DMS153 treated with DMSO at 0.1 percent for 48 hours (cell line): ENCODE results near the gene DDHD1.
"Not testable (repeated sequence)": the region's sequence is repeated elsewhere in the genome, so short reads cannot be mapped to it uniquely, and the experiment has no call there.

Experiments used
- DNase-seq: peaks from one replicate; lab custom pipeline; 2025; ENCODE audit not compliant: unreplicated experiment; lab: John Stamatoyannopoulos, UW

The DDHD1 gene

DNA sequence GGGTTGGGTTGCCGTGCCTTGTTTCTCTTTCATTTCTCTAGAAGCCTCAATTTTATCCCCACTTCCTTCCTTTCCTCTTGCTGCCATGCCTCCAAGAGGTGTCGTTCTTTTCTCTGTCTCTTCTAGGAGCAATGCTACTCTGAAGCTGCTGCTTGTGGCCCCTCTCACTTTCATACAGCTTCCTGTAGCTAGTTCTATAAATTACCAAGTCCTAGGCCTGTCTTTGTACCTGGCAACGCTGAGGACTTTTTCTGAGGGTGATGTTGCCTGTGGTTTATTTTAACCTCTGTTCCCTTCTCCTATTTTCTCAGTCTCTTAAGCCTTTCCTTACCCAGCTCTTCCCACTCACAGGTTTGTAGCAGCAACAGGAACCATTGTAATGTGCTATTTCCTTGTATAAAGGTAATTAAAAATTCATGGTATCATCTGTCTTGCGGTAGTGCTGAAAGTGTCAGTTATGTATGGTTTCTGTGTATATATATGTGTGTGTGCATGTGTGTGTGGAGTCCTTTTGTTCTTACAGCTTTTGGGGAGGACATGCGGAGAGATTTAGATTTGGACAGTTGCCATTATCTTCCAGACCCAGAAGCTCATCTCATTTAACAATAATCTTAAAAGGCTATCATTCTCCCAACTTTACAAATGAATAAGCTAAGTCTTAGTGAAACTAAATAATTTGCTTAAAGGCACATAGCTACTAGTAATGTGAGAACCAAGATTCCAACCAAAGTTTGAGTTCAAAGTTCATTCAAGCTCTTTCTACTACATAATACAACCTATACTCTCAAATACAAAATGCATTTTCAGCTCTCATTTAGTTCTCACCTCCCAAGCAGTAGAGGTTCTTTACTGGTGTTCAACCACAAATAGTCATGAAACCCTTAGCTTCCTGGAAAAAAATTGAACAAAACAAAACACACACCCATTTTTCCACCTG is 43.8 kb downstream of the DDHD1 start:
- no peak for DNase-seq

- no peak for DNase-seq
These were observed 44.6 kb downstream of the DDHD1 start for GRCh38 chr14:53108292-53109104.

- DNase-seq = no peak
These were observed 46.4 kb downstream of the DDHD1 start for GRCh38 chr14:53106768-53107167.

GRCh38 chr14:53103636-53104340 is 49.3 kb downstream of the DDHD1 start:
- DNase-seq = no peak

DNA sequence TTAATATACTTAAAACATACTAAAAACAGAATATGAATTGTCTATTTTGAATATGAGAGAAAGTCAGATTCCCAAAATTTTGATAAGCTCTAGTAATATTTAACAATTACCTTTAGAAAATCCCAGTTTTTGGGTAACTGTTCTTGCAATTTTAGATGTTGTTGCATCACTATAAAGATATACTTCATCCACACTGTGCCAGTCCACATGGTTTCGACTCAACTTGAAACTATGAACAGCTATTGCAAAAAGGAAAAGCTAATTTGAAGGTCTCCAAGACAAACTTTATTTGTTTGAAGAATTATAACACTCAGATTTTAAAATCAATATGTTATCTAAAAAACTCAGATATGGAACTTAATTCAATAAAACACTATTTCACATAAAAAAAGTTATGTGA is 59.9 kb downstream of the DDHD1 start:
- DNase-seq = no peak

GRCh38 chr14:53090853-53091252 is 62.3 kb downstream of the DDHD1 start:
- DNase-seq = no peak

DNA sequence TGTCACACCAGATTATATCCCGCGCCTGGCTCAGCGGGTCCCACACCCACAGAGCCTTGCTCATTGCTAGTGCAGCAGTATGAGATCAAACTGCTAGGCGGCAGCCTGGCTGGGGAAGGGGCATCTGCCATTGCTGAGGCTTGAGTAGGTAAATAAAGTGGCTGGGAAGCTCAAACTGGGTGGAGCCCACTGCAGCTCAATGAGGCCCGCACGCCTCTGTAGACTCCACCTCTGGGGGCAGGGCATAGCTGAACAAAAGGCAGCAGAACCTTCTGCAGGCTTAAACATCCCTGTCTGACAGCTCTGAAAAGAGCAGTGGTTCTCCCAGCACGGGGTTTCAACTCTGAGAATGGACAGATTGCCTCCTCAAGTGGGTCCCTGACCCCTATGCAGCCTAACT is 68.2 kb downstream of the DDHD1 start:
- not testable (repeated sequence) for DNase-seq

- no peak for DNase-seq
These were observed 88.6 kb downstream of the DDHD1 start for GRCh38 chr14:53064475-53064874.

DNA sequence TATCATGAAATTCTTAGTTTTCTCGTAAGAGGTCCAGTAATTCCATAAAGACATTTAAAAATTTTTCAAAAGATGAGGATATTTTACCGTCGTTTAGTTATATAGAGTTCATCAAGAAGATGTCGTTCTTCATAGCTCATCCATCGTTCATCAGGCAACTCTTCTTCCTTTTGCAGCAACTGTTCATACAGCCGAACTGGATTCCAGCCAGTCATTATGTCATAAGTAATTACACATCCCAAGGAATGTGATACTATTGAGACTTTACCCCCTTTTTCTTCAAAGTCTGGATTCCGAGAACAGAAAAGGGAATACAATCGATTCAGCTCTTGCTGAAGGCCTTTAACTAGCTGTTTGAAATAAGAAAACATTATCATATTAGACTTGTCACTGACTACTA is 90.3 kb downstream of the DDHD1 start:
- no peak for DNase-seq

GRCh38 chr14:53060046-53060445 is 93.1 kb downstream of the DDHD1 start:
- no peak for DNase-seq

DNA sequence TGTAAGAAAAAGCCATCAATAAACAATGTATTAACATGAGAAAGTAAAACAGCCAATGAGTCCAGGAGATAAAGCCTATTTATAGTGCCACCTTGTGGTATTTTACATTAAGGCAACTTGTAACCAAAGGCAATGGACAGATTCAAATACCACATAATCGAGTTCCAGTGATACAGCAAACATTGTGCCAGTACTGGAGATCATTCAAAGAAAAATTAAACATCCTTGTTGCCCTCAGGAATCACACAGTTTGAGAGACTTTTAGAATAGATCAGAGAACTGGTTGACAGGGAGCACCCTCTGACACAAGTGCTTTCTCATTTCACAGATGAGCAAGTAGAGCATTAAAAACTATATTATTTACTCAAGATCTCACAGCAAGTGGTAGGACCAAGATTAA is 98.1 kb downstream of the DDHD1 start:
- DNase-seq = peak; percentile 38

DNA sequence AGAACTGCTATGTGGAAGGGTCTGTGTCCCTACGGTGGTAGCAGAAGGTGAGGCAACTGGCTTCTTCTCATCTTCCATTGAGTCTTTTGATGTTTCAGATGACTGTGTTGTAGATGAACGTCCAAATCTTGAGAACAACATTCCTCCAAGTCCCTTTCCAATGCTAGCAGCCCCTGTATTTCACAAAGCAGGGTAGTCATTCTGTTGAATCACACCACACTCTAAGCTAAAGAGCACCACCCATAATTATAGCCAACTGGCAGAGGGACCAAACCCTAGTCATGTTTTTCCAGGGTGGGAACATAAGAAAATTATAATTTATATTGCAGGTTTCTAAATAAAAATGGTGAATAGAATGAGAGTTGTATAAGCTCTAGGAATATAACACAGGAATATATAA is 98.7 kb downstream of the DDHD1 start:
- DNase-seq = no peak

DNA sequence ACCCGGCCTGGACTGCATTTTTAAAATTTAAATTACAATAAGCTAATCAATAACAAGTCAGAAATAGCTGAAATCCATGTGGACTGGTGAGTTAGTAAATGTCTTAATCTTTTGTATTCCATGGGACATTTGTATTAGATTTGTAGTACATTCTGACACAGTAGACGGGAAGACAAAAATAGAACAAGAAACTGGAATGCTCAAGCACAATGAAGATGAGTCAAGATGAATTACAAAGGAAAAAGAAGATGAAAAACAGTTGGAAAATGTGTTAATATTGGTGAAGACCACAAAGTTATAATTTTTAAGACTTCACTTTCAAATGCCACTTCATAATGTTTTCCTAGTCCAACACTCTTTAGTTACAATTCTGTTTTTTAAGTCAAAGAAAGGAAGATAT is 104.5 kb downstream of the DDHD1 start:
- no peak for DNase-seq

GRCh38 chr14:53047307-53048069 is 105.6 kb downstream of the DDHD1 start:
- no peak for DNase-seq

DNA sequence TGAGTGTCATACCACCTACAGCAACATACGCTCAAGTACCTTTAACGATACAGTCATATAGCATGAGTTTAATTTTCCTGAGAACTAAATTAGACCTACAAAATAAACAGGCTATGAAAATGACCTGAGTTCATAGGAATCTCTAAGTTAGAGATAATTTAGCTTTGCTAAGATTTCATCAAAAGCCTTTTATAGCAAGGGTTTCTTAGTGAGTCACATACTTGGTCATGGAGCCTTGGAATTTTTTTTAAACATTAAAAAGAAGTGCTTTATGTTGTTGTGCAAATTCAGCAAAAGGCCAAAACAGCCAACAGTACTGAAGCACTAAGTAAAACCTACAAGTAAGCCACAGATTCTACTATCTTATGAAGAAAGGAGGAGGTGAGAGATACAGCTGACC is 108.6 kb downstream of the DDHD1 start:
- DNase-seq = no peak

DNA sequence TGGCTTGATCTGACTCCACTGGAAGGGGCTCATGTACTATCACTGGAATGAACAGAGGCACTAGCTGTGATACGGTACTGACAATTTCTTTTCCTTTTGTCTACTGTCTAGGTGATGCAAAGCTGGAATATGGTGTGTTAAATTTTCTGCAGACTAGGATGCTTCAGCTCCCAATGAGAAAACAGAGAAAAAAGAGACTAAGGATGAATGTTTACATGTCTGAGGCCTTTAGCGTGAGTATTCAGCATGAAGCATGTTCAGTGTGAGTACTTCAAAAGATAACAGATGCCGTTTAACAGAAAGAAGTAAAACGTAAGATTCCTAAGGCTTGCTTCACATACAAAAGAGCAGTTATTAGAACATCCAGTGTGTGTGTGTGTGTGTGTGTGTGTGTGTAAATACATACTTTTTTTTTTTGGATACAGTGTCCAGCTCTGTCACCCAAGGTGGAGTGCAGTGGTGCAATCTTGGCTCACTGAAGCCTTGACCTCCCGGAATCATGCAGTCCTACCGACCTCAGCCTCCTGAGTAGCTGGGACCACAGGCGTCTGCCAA is 110.0 kb downstream of the DDHD1 start:
- no peak for DNase-seq

GRCh38 chr14:53042480-53042879 is 110.6 kb downstream of the DDHD1 start:
- no peak for DNase-seq

- DNase-seq = no peak
These were observed 112.1 kb downstream of the DDHD1 start for GRCh38 chr14:53041067-53041466.

GRCh38 chr14:53038629-53039028 is 114.5 kb downstream of the DDHD1 start:
- DNase-seq = no peak

DNA sequence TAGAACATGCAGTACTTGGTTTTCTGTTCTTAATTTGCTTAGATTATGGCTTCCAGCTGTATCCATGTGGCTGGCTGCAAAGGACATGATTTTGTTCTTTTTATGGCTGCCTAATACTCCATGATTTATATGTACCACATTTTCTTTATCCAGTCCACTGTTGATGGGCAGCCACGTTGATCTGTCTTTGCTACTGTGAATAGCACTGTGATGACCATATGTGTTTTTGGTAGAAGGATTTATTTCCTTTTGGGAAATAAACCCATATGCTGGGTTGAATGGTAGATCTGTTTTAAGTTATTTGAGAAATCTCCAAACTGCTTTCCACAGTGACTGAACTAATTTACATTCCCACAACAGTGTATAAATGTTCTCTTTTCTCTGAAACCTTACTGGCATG is 116.1 kb downstream of the DDHD1 start:
- DNase-seq = no peak
